CD4-positive, alpha-beta T cell (primary cell): ENCODE data around the gene GPR160. TPM values are rescaled to one million over a fixed set of nuclear protein-coding genes. Genes with fewer than 3 reads are reported as not detected.

Experiments
- ATAC-seq: fragments of 200-7000 bp; cut with Tn5 transposase; one replicate; pipeline ENCODE4 v1.10.0; 2022; ENCODE audit warnings: mild to moderate bottlenecking; ENCODE audit not compliant: poor library complexity
- CTCF ChIA-PET: fragments of 350-600 bp; sonication (Branson Sonifier 250); formaldehyde crosslinking; loops from one replicate; lab custom pipeline; 2021; ENCODE audit warnings: antibody characterized with exemption, inconsistent platforms; lab: Charles Lee
- POLR2A ChIA-PET: fragments of 350-600 bp; sonication (Branson Sonifier 250); formaldehyde crosslinking; loops from one replicate; lab custom pipeline; 2021; ENCODE audit warnings: antibody characterized with exemption, inconsistent platforms; lab: Charles Lee
- DNase-seq, 14 experiments: peaks; one replicate each; pipeline ENCODE4 v3.0.0-alpha.2; 2013 to 2020; ENCODE audit warnings: mixed read lengths in 2 of 14
- H3K27ac ChIP-seq, 2 donors: one replicate each; pipeline versions ENCODE4 v1.5.1 to v1.7.0; 2013; ENCODE audit warnings: low read length in 2 of 2, low read depth in 1 of 2, mild to moderate bottlenecking in 1 of 2
- H3K27me3 ChIP-seq, 2 experiments: 1 replicate in 1 of 2; 2 replicates in 1 of 2; pipeline versions ENCODE4 v1.6.1 to v1.7.0; 2013; ENCODE audit warnings: low read length in 2 of 2, control low read depth in 1 of 2, mild to moderate bottlenecking in 1 of 2, moderate library complexity in 1 of 2; ENCODE audit not compliant: insufficient read depth in 2 of 2, control insufficient read depth in 1 of 2
- H3K36me3 ChIP-seq: one replicate; pipeline ENCODE4 v1.6.1; 2013; ENCODE audit warnings: low read length, control low read depth; ENCODE audit not compliant: insufficient read depth
- H3K4me1 ChIP-seq: one replicate; pipeline ENCODE4 v1.6.1; 2013; ENCODE audit warnings: low read length, control low read depth; ENCODE audit not compliant: insufficient read depth
- H3K4me3 ChIP-seq: one replicate; pipeline ENCODE4 v1.5.1; 2013; ENCODE audit warnings: mild to moderate bottlenecking, low read length, moderate library complexity
- H3K9me3 ChIP-seq, 2 experiments: 1 replicate in 1 of 2; 2 replicates in 1 of 2; pipeline versions ENCODE4 v1.6.1 to v1.7.0; 2013; ENCODE audit warnings: low read length in 2 of 2, mild to moderate bottlenecking in 2 of 2, control low read depth in 1 of 2, moderate library complexity in 1 of 2; ENCODE audit not compliant: control insufficient read depth in 1 of 2, insufficient read depth in 1 of 2
- H3K27ac Mint-ChIP-seq: one replicate; pipeline ENCODE4 v1.8.0; 2020; ENCODE audit warnings: mixed read lengths
- H3K27me3 Mint-ChIP-seq: one replicate; pipeline ENCODE4 v1.8.0; 2021; ENCODE audit warnings: mixed read lengths
- H3K36me3 Mint-ChIP-seq: one replicate; pipeline ENCODE4 v1.8.0; 2021; ENCODE audit warnings: low read depth, mixed read lengths
- H3K4me1 Mint-ChIP-seq: one replicate; pipeline ENCODE4 v1.8.0; 2021; ENCODE audit warnings: low read depth, mixed read lengths
- H3K4me3 Mint-ChIP-seq: one replicate; pipeline ENCODE4 v1.8.0; 2020; ENCODE audit warnings: mild to moderate bottlenecking, mixed read lengths
- H3K9me3 Mint-ChIP-seq: one replicate; pipeline ENCODE4 v1.8.0; 2020; ENCODE audit warnings: mixed read lengths
- CTCF ChIP-seq: fragments of 200-600 bp; IDR thresholded peaks from one replicate; pipeline ENCODE4 v1.8.0; 2022; ENCODE audit warnings: antibody characterized with exemption, mild to moderate bottlenecking
- intact Hi-C, 2 experiments: fragments of 100-400 bp; cut with DNase I in 1 of 2; cut with micrococcal nuclease in 1 of 2; formaldehyde crosslinking; loops; one replicate each; pipeline versions ENCODE4 v1.15.1 to v1.9.0; 2023 to 2025; cut with DNase I, micrococcal nuclease
- polyA plus RNA-seq, 2 donors: library from polyadenylated mRNA; unstranded; fragments of 120-200 nt; gene quantifications; one replicate each; pipeline ENCODE4 v1.2.1, GENCODE V29; 2013
- total RNA-seq, 174 experiments: library from RNA in 2 of 174; stranded (reverse) in 2 of 174; gene quantifications; one replicate each; pipeline ENCODE4 v1.2.3 and lab custom pipeline; 2021 to 2026

GPR160 gene
- total RNA-seq (1 to 10 TPM; 5.7 TPM), total RNA-seq (lab: John Stamatoyannopoulos, UW) (1.8 to 29.2 (median 6.4) reads per million in 172 experiments)
- 11.1 TPM for polyA plus RNA-seq (2013, experiment 1 of 2)
- 13.8 TPM for polyA plus RNA-seq (2013, experiment 2 of 2)

- intact Hi-C loops, result loop anchor here (2.0 to 10.0 kb wide), 6 partner anchors 71 to 320 kb away; partner anchors contain the start of genes PRKCI (in 1 of the 2), SEC62 (in 1 of the 2) and SKIL (in 1 of the 2)
- H3K27me3 Mint-ChIP-seq, result no peaks in the 10 kb centered on the region
- peaks cover 43% of the 10 kb centered on the region for H3K4me1 Mint-ChIP-seq
- ATAC-seq (peak; percentile 64), DNase-seq (peak; percentile 67 to 89 (median 74))
- peaks cover 43% of the 10 kb centered on the region for H3K4me1 ChIP-seq
- H3K36me3 ChIP-seq, result no peaks in the 10 kb centered on the region
- CTCF ChIA-PET, result interaction anchor here (1.0 kb wide), 1 partner anchor 175 kb away, joined by 4 read pairs; no protein-coding TSS in a partner anchor
- no peaks in the 10 kb centered on the region for H3K27me3 ChIP-seq
- H3K27ac Mint-ChIP-seq, result peak within 1 kb of the TSS; percentile 67
- no peaks in the 10 kb centered on the region for H3K9me3 ChIP-seq
- H3K9me3 Mint-ChIP-seq, result no peaks in the 10 kb centered on the region
- H3K27ac ChIP-seq, result peak within 1 kb of the TSS in 1 of 2 donors; percentile 41
- H3K36me3 Mint-ChIP-seq, result peaks cover 6% of the 10 kb centered on the region
- H3K4me3 ChIP-seq, result peak within 1 kb of the TSS; percentile 83
- H3K4me3 Mint-ChIP-seq, result peak within 1 kb of the TSS; percentile 93
- TF ChIP-seq CTCF, result peak; percentile 85
- POLR2A ChIA-PET, result interaction anchor here (0.6 to 1.8 kb wide), 5 partner anchors 71 to 316 kb away, joined by 3 to 15 read pairs (median 3); partner anchors contain the start of genes PRKCI and SEC62
Observed at GRCh38 chr3:170037463-170038433, at the start of gene GPR160. GPR160 (plus strand) TSS chr3:170037995; CDS start chr3:170083973, 45,978 bp downstream.

- Mint-ChIP-seq H3K27ac (no peak overlapping the region), H3K36me3 (peaks cover 78% of the 10 kb centered on the region), H3K27me3 (no peaks in the 10 kb centered on the region), H3K4me1 (no peaks in the 10 kb centered on the region), H3K9me3 (no peaks in the 10 kb centered on the region), H3K4me3 (no peak overlapping the region)
- Histone ChIP-seq H3K27me3 (no peaks in the 10 kb centered on the region), H3K36me3 (peaks cover 75% of the 10 kb centered on the region), H3K27ac (no peak overlapping the region), H3K4me1 (no peaks in the 10 kb centered on the region), H3K9me3 (no peaks in the 10 kb centered on the region), H3K4me3 (no peak overlapping the region)
- TF ChIP-seq CTCF, result no peak
- ChIA-PET CTCF (no interaction called here), POLR2A (interaction anchor here (1.5 kb wide), 1 partner anchor 24 kb away, joined by 4 read pairs; the partner anchor contains the start of gene SEC62)
- DNase-seq (no peak), ATAC-seq (no peak)
- intact Hi-C loops, result no loop called here
Observed at GRCh38 chr3:169990431-169990830, 47.4 kb upstream of the GPR160 start.

GRCh38 chr3:169992156-169992555 lies 45.6 kb upstream of the GPR160 start:
- H3K27ac Mint-ChIP-seq, result no peak overlapping the region
- ChIA-PET POLR2A (no interaction called here), CTCF (no interaction called here)
- peaks cover 61% of the 10 kb centered on the region for H3K36me3 ChIP-seq
- no peak overlapping the region for H3K4me3 ChIP-seq
- no peaks in the 10 kb centered on the region for H3K27me3 ChIP-seq
- H3K4me1 Mint-ChIP-seq, result no peaks in the 10 kb centered on the region
- peaks cover 78% of the 10 kb centered on the region for H3K36me3 Mint-ChIP-seq
- no peaks in the 10 kb centered on the region for H3K27me3 Mint-ChIP-seq
- ATAC-seq (no peak), DNase-seq (no peak)
- H3K4me1 ChIP-seq, result no peaks in the 10 kb centered on the region
- H3K4me3 Mint-ChIP-seq, result no peak overlapping the region
- H3K27ac ChIP-seq, result no peak overlapping the region
- TF ChIP-seq CTCF, result no peak
- no peaks in the 10 kb centered on the region for H3K9me3 Mint-ChIP-seq
- intact Hi-C loops, result no loop called here
- no peaks in the 10 kb centered on the region for H3K9me3 ChIP-seq
